GM21447 (cell line): ENCODE results near the gene DSCAM.

ENCODE experiments used
- ATAC-seq: cut with Tn5 transposase; IDR thresholded peaks from one replicate; pipeline ENCODE4 v1.9.1; 2021; ENCODE audit not compliant: unreplicated experiment

The DSCAM gene

GRCh38 chr21:40839521-40839920, 7.4 kb downstream of the DSCAM start:
- ATAC-seq: no peak

DNA sequence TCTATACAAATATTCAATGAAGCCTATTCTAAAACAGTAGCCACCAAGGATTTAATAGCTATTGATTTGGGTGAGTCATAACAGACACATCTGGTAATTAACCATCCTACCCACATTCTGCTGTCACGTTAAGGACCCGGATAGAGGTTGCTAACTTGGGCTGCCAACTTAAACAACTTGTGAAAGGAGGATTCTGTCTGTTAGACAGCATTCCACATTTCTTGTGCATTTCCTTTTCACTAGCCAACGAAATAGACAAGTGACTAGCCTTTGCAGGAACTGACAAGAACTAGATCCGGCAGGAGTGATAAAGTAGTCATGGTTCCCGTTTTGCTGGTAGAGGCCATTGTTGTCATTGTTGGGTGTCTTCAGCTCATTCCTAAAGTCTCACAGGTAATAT, 9.5 kb downstream of the DSCAM start:
- no peak for ATAC-seq

DNA sequence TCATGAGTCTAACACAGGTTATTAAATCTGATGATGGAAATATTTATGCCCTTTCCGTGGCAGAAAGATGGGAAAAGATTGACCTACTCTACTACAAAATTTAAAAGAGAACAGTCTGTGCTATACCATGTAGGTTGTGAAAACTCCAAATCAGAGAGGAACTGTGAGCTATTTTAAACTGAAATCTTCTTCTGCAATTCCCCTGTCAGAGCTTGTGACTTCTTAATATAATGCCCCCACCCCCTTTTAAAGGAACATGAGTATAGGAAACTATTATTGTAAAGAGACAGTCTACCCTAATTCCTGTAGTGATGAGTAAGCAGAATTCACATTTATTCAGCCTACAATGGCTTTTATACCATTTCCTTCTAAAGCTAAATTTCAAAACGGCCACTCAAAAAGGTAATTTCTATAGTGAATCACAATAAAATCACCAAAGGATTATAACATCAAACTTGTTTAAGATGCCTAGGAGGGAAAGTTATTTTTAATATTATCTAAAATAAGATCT, 11.7 kb downstream of the DSCAM start:
- no peak for ATAC-seq

DNA sequence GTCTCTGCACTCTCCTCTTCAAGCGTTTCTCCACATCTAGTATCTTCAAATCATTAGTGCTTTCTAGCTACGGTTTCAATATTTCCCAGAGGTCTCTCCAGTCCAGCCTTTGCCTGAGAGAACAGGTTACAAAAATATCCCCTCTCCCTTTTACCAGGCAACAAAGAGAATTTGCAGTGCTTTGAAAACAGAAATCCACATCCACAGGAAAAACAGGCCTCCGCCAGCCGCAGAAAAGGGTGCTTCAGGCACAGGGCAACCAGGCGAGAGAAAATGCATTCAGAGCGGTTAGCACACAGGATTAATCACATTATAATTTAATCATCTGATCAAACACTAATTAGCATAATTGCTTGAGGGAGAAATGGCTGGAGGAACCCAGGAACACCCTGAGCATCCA, 13.8 kb downstream of the DSCAM start:
- ATAC-seq: no peak

GRCh38 chr21:40832316-40832715, 14.6 kb downstream of the DSCAM start:
- no peak for ATAC-seq

DNA sequence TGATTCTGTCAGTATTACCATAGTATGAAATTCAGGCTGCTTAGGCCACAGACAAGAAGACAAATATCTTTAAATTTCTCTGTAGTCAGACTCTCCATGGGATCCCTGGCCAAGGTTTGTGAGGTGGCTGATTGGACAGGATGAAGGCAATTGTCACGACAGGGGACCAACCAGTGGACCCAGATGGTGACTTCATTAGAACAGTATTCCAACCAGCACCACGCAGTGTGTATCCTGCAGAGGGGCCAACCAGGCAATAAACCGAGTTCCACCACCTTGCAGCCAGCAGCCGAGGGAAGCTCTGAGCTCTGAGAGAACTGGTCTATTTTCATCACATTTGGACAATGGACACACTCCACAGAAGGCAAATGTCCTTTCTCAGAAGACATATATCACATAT, 16.1 kb downstream of the DSCAM start:
- no peak for ATAC-seq

GRCh38 chr21:40829791-40830190, 17.2 kb downstream of the DSCAM start:
- ATAC-seq: no peak

GRCh38 chr21:40829308-40829707, 17.6 kb downstream of the DSCAM start:
- no peak for ATAC-seq

- ATAC-seq: no peak
Measured at GRCh38 chr21:40827509-40827908, 19.4 kb downstream of the DSCAM start.

- ATAC-seq: no peak
Measured at GRCh38 chr21:40819071-40819900, 27.7 kb downstream of the DSCAM start.

DNA sequence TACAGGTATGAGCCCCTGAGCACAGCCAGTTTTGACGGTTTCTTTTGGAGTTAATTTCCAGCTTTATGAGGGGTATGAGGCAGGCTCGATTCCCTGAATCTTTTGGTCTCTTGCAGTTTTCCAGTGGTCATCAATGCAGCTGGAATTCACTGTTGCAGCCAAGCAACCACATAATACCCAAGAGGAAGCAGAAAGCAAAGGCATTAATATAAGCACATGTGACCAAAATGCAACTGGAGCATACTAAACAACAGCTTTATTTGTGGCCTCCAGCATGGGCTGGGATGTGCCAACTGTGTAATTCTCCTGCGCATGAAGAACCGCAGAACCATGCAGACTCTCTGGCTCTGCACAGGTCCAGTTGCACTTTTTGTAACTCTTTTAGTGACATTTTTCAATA, 33.0 kb downstream of the DSCAM start:
- ATAC-seq: no peak

GRCh38 chr21:40809673-40810197, 37.2 kb downstream of the DSCAM start:
- no peak for ATAC-seq

GRCh38 chr21:40803101-40803500, 43.9 kb downstream of the DSCAM start:
- no peak for ATAC-seq

- no peak for ATAC-seq
Measured at GRCh38 chr21:40800126-40800525, 46.8 kb downstream of the DSCAM start.

DNA sequence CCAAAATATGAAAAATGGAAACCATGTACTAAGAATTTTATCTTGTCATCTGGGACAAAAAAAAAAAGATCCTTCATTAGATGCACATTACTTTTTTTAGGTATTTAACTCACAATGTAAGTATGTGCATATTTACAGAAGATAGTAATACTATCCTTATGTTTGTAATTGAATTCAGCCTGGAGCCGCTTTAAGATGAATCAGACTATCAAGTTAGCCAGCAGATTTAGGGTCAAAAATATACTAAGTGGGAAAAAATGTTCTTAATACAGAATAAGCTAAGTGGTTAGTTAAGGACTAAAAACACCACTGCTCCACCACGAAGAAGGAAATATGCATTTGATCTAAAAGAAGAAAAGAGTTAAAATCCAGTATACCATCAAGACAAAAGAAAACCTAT, 49.1 kb downstream of the DSCAM start:
- ATAC-seq: no peak

- no peak for ATAC-seq
Measured at GRCh38 chr21:40797410-40797809, 49.5 kb downstream of the DSCAM start.

DNA sequence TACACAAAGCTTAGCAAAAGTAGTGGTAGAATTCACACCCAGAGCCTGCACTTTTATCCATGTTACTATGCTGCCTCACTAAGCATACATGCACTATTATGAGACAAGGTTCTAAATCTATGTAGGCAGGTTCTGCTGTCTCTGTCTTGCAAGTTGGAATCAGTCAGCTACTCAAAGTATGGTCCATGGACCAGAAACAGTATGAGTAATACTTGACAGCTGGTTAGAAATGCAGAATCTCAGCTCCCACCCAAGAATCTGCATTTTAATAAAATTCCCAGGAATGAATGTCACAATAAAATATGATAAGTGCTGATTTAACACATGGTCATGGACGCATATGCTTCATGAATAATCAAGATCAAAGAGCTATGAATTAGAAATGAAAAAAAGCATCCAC, 50.5 kb downstream of the DSCAM start:
- no peak for ATAC-seq

DNA sequence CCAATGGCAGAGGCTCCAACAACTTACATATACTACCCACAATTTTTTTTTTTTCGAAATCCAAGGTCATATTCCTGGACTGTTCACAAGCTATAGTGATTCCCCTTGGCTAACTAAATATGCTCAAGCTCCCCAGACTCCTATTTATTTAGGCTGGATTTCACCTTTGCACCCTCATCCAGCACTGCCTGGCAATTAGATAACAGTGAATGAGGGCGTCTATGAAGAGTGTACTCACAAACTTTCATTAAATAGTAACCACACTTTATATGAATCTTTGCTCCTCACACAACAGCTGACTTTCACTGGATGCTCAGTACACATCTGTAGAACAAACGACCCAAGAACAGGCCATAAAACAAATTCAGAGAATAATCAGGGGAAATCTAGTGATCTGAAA, 51.6 kb downstream of the DSCAM start:
- ATAC-seq: no peak

DNA sequence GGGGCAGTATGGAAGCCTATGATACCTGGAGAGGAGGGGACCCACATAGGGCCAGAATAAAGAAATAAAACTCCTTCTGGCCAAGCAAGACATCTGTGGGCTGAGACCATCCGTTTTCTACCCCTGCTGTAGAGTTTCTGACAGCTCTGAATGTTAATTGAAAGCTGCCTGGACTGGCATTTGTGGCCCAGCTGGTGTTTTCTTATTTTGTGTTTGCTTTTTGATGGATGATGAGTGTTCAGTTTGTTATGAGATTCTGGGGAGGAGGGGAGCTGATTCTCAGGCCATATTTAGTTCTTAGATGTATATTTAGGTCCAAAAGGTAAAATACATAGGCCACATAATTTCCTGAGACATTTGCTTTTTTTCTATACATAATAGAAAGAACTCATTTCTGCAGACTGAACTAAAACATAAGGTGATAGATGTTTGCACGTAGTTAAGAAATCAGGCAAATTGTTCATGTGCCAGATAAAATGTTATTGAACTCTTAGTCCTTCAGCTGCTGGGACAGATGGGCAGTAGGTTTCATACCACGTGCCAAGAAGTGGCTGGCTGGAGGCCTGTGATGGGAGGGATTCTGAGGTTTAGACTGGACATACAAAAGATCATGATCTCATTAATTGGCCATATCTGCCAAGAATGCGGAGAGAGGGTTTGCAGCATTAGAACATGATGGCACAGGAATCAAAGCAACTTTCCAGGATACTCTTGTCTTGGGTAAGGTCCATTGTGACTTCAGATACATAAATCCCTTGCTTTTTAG, 54.1 kb downstream of the DSCAM start:
- no peak for ATAC-seq

- no peak for ATAC-seq
Measured at GRCh38 chr21:40788635-40789034, 58.3 kb downstream of the DSCAM start.

DNA sequence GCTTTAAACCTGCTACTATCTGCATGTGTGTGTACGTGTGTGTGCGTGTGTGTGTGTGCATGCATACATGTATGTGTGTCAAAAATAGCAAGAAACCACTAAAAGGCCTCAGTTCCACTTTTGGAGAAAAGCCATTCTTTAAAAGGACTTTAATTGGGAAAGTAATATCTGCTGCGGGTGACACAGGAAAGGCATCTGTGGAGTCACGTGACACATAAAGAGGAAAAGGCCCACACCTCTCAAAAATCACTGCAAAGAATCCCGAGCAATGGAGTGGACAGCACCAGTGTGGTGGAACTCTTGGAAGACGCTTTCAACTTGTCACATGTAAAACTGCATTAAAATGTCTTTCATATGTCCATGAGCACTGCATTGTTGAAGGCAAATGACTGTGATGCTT, 63.6 kb downstream of the DSCAM start:
- no peak for ATAC-seq
